DMS79 treated with DMSO at 0.1 percent for 48 hours (cell line): ENCODE data around the gene CACNA2D1.

Experiments used
- DNase-seq: peaks from one replicate; lab custom pipeline; 2025; lab: John Stamatoyannopoulos, UW

The CACNA2D1 gene

GRCh38 chr7:82284936-82285519 lies 158.5 kb downstream of the CACNA2D1 start:
- DNase-seq, result no peak

- no peak for DNase-seq
These were observed 168.2 kb downstream of the CACNA2D1 start for GRCh38 chr7:82275342-82275741.

GRCh38 chr7:82274681-82275080 lies 168.9 kb downstream of the CACNA2D1 start:
- DNase-seq, result no peak

- no peak for DNase-seq
These were observed 169.7 kb downstream of the CACNA2D1 start for GRCh38 chr7:82273886-82274285.

GRCh38 chr7:82270870-82271269 lies 172.7 kb downstream of the CACNA2D1 start:
- DNase-seq, result no peak

GRCh38 chr7:82268632-82269031 lies 174.9 kb downstream of the CACNA2D1 start:
- no peak for DNase-seq

GRCh38 chr7:82266081-82266480 lies 177.5 kb downstream of the CACNA2D1 start:
- no peak for DNase-seq

- peak; percentile 66 for DNase-seq
These were observed 178.7 kb downstream of the CACNA2D1 start for GRCh38 chr7:82264783-82265305.

GRCh38 chr7:82263920-82264782 lies 179.4 kb downstream of the CACNA2D1 start:
- DNase-seq, result peak; percentile 78

- no peak for DNase-seq
These were observed 185.4 kb downstream of the CACNA2D1 start for GRCh38 chr7:82258181-82258580.

- DNase-seq, result no peak
These were observed 186.4 kb downstream of the CACNA2D1 start for GRCh38 chr7:82257118-82257695.

- DNase-seq, result no peak
These were observed 187.9 kb downstream of the CACNA2D1 start for GRCh38 chr7:82255706-82256105.

- no peak for DNase-seq
These were observed 193.0 kb downstream of the CACNA2D1 start for GRCh38 chr7:82250598-82250997.

GRCh38 chr7:82249979-82250378 lies 193.6 kb downstream of the CACNA2D1 start:
- DNase-seq, result no peak

GRCh38 chr7:82247814-82248433 lies 195.7 kb downstream of the CACNA2D1 start:
- no peak for DNase-seq

- no peak for DNase-seq
These were observed 198.5 kb downstream of the CACNA2D1 start for GRCh38 chr7:82244947-82245517.

- DNase-seq, result no peak
These were observed 202.2 kb downstream of the CACNA2D1 start for GRCh38 chr7:82241356-82241755.

- no peak for DNase-seq
These were observed 207.9 kb downstream of the CACNA2D1 start for GRCh38 chr7:82235713-82236112.

GRCh38 chr7:82234457-82235049 lies 209.0 kb downstream of the CACNA2D1 start:
- no peak for DNase-seq

GRCh38 chr7:82230811-82231581 lies 212.6 kb downstream of the CACNA2D1 start:
- DNase-seq, result peak; percentile 85

- no peak for DNase-seq
These were observed 214.4 kb downstream of the CACNA2D1 start for GRCh38 chr7:82229164-82229563.
